ENCODE data around the gene DNAJB12. TPM values are rescaled to one million over a fixed set of nuclear protein-coding genes. Genes with fewer than 3 reads are reported as not detected.
"Not testable (repeated sequence)": the region's sequence is repeated elsewhere in the genome, so short reads cannot be mapped to it uniquely, and the experiment has no call there.

Gene DNAJB12
- polyA plus RNA-seq, 1 donor (not counting 4 experiments of a cell fraction or from before 2014, with no cell fraction given): 12.0 TPM

GRCh38 chr10:72325243-72326175 is 29.2 kb downstream of the DNAJB12 start:
- H3K27ac ChIP-seq (ENCODE audit: control insufficient read depth, insufficient read depth, low read length); H3K4me2 ChIP-seq (ENCODE audit: control insufficient read depth, extremely low read depth, insufficient read depth, low read depth, low read length); FAIRE-seq; H3K79me2 ChIP-seq (ENCODE audit: control insufficient read depth, insufficient read depth, low read length); H2AFZ ChIP-seq (ENCODE audit: control insufficient read depth, low read length); H3K9me1 ChIP-seq (ENCODE audit: control insufficient read depth, extremely low read depth, insufficient read depth, low read length); H3K9me3 ChIP-seq (ENCODE audit: control insufficient read depth, low read depth, low read length); H4K20me1 ChIP-seq (ENCODE audit: control insufficient read depth, extremely low read depth, insufficient read depth, low read length); H3K9ac ChIP-seq (ENCODE audit: control insufficient read depth, extremely low read depth, insufficient read depth, low read length); H3K4me3 ChIP-seq (ENCODE audit: control insufficient read depth in 2 of 3, extremely low read depth in 1 of 3, insufficient read depth in 2 of 3, low read depth in 1 of 3, low read length in 3 of 3); H3K27me3 ChIP-seq (ENCODE audit: control insufficient read depth, extremely low read depth, insufficient read depth, low read length); dilution Hi-C loops (cut with MboI; ENCODE audit: extremely low pct_ligation_motif_present, low sequenced_read_pairs); DNase-seq (ENCODE audit: low read depth, low spot score); H3K36me3 ChIP-seq (ENCODE audit: control insufficient read depth in 2 of 2, extremely low read depth in 1 of 2, insufficient read depth in 2 of 2, low read length in 2 of 2): not testable (repeated sequence)
- peaks cover 53% of the 10 kb centered on the region for H3K4me1 ChIP-seq (ENCODE audit: control insufficient read depth, extremely low read depth, insufficient read depth, low read length)

DNA sequence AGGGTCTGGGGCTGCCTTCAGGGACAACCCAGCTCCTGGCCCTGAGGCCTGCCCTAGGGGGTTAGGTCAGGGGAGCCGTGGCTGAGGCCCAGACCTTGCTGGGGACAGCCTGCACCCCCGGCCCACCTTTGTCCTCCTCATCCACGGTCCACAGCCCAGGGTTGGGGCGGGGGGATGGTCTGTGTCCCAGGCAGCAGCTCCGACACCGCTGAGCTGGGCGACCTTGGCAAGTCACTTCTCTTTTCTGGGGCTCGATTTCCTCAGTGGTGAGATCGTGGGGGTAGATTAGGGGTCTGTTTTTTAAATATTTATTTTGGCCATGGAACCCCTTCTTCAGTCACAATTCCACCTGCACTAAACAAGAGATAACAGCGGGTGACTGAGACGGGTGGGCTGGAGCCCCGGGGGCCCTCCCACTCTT is 30.9 kb downstream of the DNAJB12 start:
- Histone ChIP-seq H3K4me2 (ENCODE audit: control insufficient read depth, extremely low read depth, insufficient read depth, low read depth, low read length) (no peak overlapping the region), H3K79me2 (ENCODE audit: control insufficient read depth, insufficient read depth, low read length) (no peaks in the 10 kb centered on the region), H3K27me3 (ENCODE audit: control insufficient read depth, extremely low read depth, insufficient read depth, low read length) (no peaks in the 10 kb centered on the region), H3K9ac (ENCODE audit: control insufficient read depth, extremely low read depth, insufficient read depth, low read length) (peak overlapping the region; percentile 91), H3K36me3 (ENCODE audit: control insufficient read depth in 2 of 2, extremely low read depth in 1 of 2, insufficient read depth in 2 of 2, low read length in 2 of 2) (no peaks in the 10 kb centered on the region), H3K9me3 (ENCODE audit: control insufficient read depth, low read depth, low read length) (no peaks in the 10 kb centered on the region), H3K27ac (ENCODE audit: control insufficient read depth, insufficient read depth, low read length) (peak overlapping the region; percentile 94), H4K20me1 (ENCODE audit: control insufficient read depth, extremely low read depth, insufficient read depth, low read length) (no peaks in the 10 kb centered on the region), H3K9me1 (ENCODE audit: control insufficient read depth, extremely low read depth, insufficient read depth, low read length) (no peaks in the 10 kb centered on the region), H2AFZ (ENCODE audit: control insufficient read depth, low read length) (no peak overlapping the region), H3K4me1 (ENCODE audit: control insufficient read depth, extremely low read depth, insufficient read depth, low read length) (peaks cover 52% of the 10 kb centered on the region), H3K4me3 (ENCODE audit: control insufficient read depth in 2 of 3, extremely low read depth in 1 of 3, insufficient read depth in 2 of 3, low read depth in 1 of 3, low read length in 3 of 3) (no peak overlapping the region)
- DNase-seq (ENCODE audit: low read depth, low spot score) (no peak), FAIRE-seq (no peak)
- TF ChIP-seq, protein P1, sequence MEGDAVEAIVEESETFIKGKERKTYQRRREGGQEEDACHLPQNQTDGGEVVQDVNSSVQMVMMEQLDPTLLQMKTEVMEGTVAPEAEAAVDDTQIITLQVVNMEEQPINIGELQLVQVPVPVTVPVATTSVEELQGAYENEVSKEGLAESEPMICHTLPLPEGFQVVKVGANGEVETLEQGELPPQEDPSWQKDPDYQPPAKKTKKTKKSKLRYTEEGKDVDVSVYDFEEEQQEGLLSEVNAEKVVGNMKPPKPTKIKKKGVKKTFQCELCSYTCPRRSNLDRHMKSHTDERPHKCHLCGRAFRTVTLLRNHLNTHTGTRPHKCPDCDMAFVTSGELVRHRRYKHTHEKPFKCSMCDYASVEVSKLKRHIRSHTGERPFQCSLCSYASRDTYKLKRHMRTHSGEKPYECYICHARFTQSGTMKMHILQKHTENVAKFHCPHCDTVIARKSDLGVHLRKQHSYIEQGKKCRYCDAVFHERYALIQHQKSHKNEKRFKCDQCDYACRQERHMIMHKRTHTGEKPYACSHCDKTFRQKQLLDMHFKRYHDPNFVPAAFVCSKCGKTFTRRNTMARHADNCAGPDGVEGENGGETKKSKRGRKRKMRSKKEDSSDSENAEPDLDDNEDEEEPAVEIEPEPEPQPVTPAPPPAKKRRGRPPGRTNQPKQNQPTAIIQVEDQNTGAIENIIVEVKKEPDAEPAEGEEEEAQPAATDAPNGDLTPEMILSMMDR (optimal IDR thresholded peaks at IDR 0.05 in 1 of 3, IDR thresholded peaks at IDR 0.05 in 1 of 3, conservative IDR thresholded peaks at IDR 0.05 in 1 of 3; ENCODE audit: extremely low read depth in 1 of 3, insufficient read depth in 2 of 3, low read length in 3 of 3): no peak
- no peak for TF ChIP-seq EZH2 (IDR thresholded peaks at IDR 0.05; ENCODE audit: low read length)
- dilution Hi-C loops (cut with MboI; ENCODE audit: extremely low pct_ligation_motif_present, low sequenced_read_pairs): no loop called here

Measured in keratinocyte (primary cell).